ENCODE data around the gene ELMOD2. TPM values are rescaled to one million over a fixed set of nuclear protein-coding genes. Genes with fewer than 3 reads are reported as not detected.

ELMOD2 gene
- total RNA-seq, 4 donors from 2014 or later: 2.4 to 112 (median 35.4) TPM

GRCh38 chr4:140602714-140603113 is 78.7 kb downstream of the ELMOD2 start:
- 93% methylated on average over 2 of the region's 2 CpGs; no CpG with 5 or more reads in 1 of the 2 donors for WGBS, 2 donors (ENCODE audit: low coverage in 1 of 2)
- in situ Hi-C loops (cut with MboI; ENCODE audit: low pct_ligation_motif_present in 1 of 4, low pct_unique_long_range_greater_than_20kb in 1 of 4, low sequenced_read_pairs in 3 of 4): loop anchor here in 1 of 4 donors (10.0 kb wide), 1 partner anchor 252 kb away; no protein-coding TSS in a partner anchor

GRCh38 chr4:140603286-140603685 is 79.3 kb downstream of the ELMOD2 start:
- H3K36me3 ChIP-seq: no peaks in the 10 kb centered on the region
- in situ Hi-C loops (cut with MboI; ENCODE audit: low pct_ligation_motif_present in 1 of 4, low pct_unique_long_range_greater_than_20kb in 1 of 4, low sequenced_read_pairs in 3 of 4) (loop anchor here in 1 of 4 donors (10.0 kb wide), 1 partner anchor 252 kb away; no protein-coding TSS in a partner anchor), intact Hi-C loops (cut with DNase I; ENCODE audit: low total_unique reads) (loop anchor here (5.0 kb wide), 1 partner anchor 1974 kb away; no protein-coding TSS in a partner anchor)
- no peaks in the 10 kb centered on the region for H3K9me3 ChIP-seq
- WGBS, 2 donors (ENCODE audit: low coverage in 1 of 2): 68% methylated on average over 2 of the region's 2 CpGs; no CpG with 5 or more reads in 1 of the 2 donors
- no peaks in the 10 kb centered on the region for H3K4me1 ChIP-seq
- H3K27me3 ChIP-seq: no peaks in the 10 kb centered on the region
- H3K27ac ChIP-seq: no peak overlapping the region
- no peak for DNase-seq
- no peak overlapping the region for H3K4me3 ChIP-seq
- TF ChIP-seq POLR2AphosphoS5 (IDR thresholded peaks at IDR 0.05) (no peak), POLR2A (IDR thresholded peaks at IDR 0.05) (no peak), EP300 (IDR thresholded peaks at IDR 0.05; ENCODE audit: low read depth) (no peak), CTCF (IDR thresholded peaks at IDR 0.05) (no peak)

More at GRCh38 chr4:140602714-140603113, 78.7 kb downstream of the ELMOD2 start:
- Histone ChIP-seq H3K27ac (no peak overlapping the region), H3K9me3 (no peaks in the 10 kb centered on the region), H3K36me3 (no peaks in the 10 kb centered on the region), H3K27me3 (no peaks in the 10 kb centered on the region), H3K4me1 (no peaks in the 10 kb centered on the region), H3K4me3 (no peak overlapping the region)
- intact Hi-C loops (cut with DNase I; ENCODE audit: low total_unique reads): loop anchor here (5.0 kb wide), 1 partner anchor 1975 kb away; no protein-coding TSS in a partner anchor
- DNase-seq: no peak
- TF ChIP-seq POLR2A (IDR thresholded peaks at IDR 0.05) (no peak), POLR2AphosphoS5 (IDR thresholded peaks at IDR 0.05) (no peak), EP300 (IDR thresholded peaks at IDR 0.05; ENCODE audit: low read depth) (no peak), CTCF (IDR thresholded peaks at IDR 0.05) (no peak)

Small RNAs within 50 kb of the gene (small RNA-seq; reads per million reads assigned to genes)
- gene AC108019.1: 0 reads per million in 4 donors
- 0 reads per million in 4 donors for gene RN7SL152P

Other genes with a start within 250 kb of the ELMOD2 start
- 10 to 100 TPM in 3 of 4 donors, 1 to 10 TPM in 1; 7.2 to 43.4 (median 25.7) TPM for gene SCOC, start 150.5 kb upstream of the ELMOD2 start, total RNA-seq
- 1 to 10 TPM in 3 of 4 donors, not detected in 1; 1.5 to 2.4 (median 1.5) TPM for gene CLGN, start 96.5 kb upstream of the ELMOD2 start, total RNA-seq
- gene MGAT4D, start 25.9 kb upstream of the ELMOD2 start, total RNA-seq: not detected
- not detected for gene UCP1, start 44.8 kb downstream of the ELMOD2 start, total RNA-seq
- gene TBC1D9, start 232.2 kb downstream of the ELMOD2 start, total RNA-seq: 10 to 100 TPM in 3 of 4 donors, 1 to 10 TPM in 1; 8.2 to 21.4 (median 16.3) TPM